Transverse colon (tissue), 4 donors: ENCODE data around the gene TSPAN32. TPM values are rescaled to one million over a fixed set of nuclear protein-coding genes. Genes with fewer than 3 reads are reported as not detected.
A peak's percentile ranks its signal among the peaks of the same experiment; 100 is the strongest.

Source experiments
- DNase-seq: peaks from one replicate; pipeline ENCODE4 v3.0.0-alpha.2; 2019
- H3K27ac ChIP-seq, 4 donors: fragments of 200-600 bp; sonication (generic); 2 replicates each; pipeline ENCODE4 v1.5.1; 2016 to 2018; ENCODE audit warnings: inconsistent platforms in 4 of 4
- H3K27me3 ChIP-seq: fragments of 200-600 bp; sonication (generic); 2 replicates; pipeline ENCODE4 v1.5.1; 2017; ENCODE audit warnings: inconsistent platforms
- H3K36me3 ChIP-seq, 4 donors: fragments of 200-600 bp; sonication (generic); 2 replicates each; pipeline ENCODE4 v1.5.1; 2017 to 2019; ENCODE audit warnings: inconsistent platforms in 4 of 4
- H3K4me1 ChIP-seq, 4 donors: fragments of 200-600 bp; sonication (generic); 2 replicates each; pipeline ENCODE4 v1.5.1; 2017 to 2020; ENCODE audit warnings: inconsistent platforms in 4 of 4
- H3K4me3 ChIP-seq, 4 donors: fragments of 200-600 bp; sonication (generic); 1 replicate in 1 of 4; 2 replicates in 3 of 4; pipeline versions ENCODE4 v1.5.1 to v1.6.1; 2017 to 2019; ENCODE audit warnings: inconsistent platforms in 4 of 4
- H3K9me3 ChIP-seq, 2 donors: fragments of 200-600 bp; sonication (generic); 2 replicates each; pipeline ENCODE4 v1.5.1; 2017 to 2019; ENCODE audit warnings: inconsistent platforms in 2 of 2
- CTCF ChIP-seq, 5 experiments: fragments of 200-600 bp in 3 of 5; fragments of 450-650 bp in 2 of 5; sonication (generic) in 3 of 5; IDR thresholded peaks; 1 replicate in 2 of 5; 2 replicates in 3 of 5; pipeline ENCODE4 v1.5.1; 2016 to 2017; ENCODE audit warnings: antibody characterized with exemption in 5 of 5, inconsistent platforms in 3 of 5, mild to moderate bottlenecking in 2 of 5, moderate library complexity in 1 of 5
- EP300 ChIP-seq: sonication (generic); formaldehyde crosslinking; IDR thresholded peaks from one replicate; pipeline ENCODE4 v1.6.1; 2017; ENCODE audit warnings: antibody characterized with exemption, low read depth
- POLR2A ChIP-seq: fragments of 450-650 bp; IDR thresholded peaks from one replicate; pipeline ENCODE4 v1.6.1; 2016; ENCODE audit warnings: antibody characterized with exemption, mild to moderate bottlenecking, moderate library complexity
- POLR2AphosphoS5 ChIP-seq, 3 donors: sonication (generic); formaldehyde crosslinking; IDR thresholded peaks; one replicate each; pipeline ENCODE4 v1.6.1; 2016; ENCODE audit warnings: antibody characterized with exemption in 3 of 3
- WGBS, 2 donors: methylation state at CpG; one replicate each; pipeline ENCODE4 v1.1.5; 2018; ENCODE audit warnings: low coverage in 1 of 2; 5-methylcytosine and 5-hydroxymethylcytosine counted together
- in situ Hi-C, 4 donors: fragments of 200-750 bp; cut with MboI; loops; one replicate each; pipeline versions ENCODE4 v1.15.0 to v1.15.1; 2017; ENCODE audit warnings: low sequenced_read_pairs in 3 of 4, low pct_ligation_motif_present in 1 of 4, low pct_unique_long_range_greater_than_20kb in 1 of 4
- intact Hi-C: fragments of 100-400 bp; cut with DNase I; formaldehyde crosslinking; loops from one replicate; pipeline ENCODE4 v1.15.1; 2023; ENCODE audit warnings: low total_unique reads
- total RNA-seq, 4 donors: library from RNA; depleted of rRNA; stranded (reverse); fragments of >200 nt; gene quantifications; one replicate each; pipeline ENCODE4 v1.1.0, GENCODE V29; 2016

TSPAN32 gene
- total RNA-seq, 4 donors from 2014 or later, result 0.16 to 0.96 TPM; not detected in 2

DNA sequence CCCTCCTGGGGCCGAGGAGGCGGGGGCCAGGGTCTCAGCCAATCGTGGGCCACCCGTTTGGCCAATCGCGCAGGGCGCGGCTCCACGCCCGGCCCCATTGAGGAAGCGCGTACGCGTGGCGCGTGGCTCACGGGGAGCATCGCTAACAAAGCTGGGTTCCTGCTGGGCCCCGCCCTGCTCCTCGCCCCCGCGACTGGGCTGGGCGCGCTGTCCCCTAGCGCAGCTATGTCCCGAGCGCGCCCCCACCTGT is 30.8 kb upstream of the TSPAN32 start:
- peak overlapping the region in 2 of 4 donors; percentile 44 to 51 for H3K4me3 ChIP-seq
- in situ Hi-C loops, result no loop called here
- WGBS, 2 donors, result 0% methylated on average over 2 of the region's 28 CpGs; no CpG with 5 or more reads in 1 of the 2 donors
- H3K27me3 ChIP-seq, result peaks cover 51% of the 10 kb centered on the region
- peak; percentile 41 for DNase-seq
- intact Hi-C loops, result no loop called here
- H3K27ac ChIP-seq, result no peak overlapping the region
- H3K9me3 ChIP-seq, result no peaks in the 10 kb centered on the region
- no peak for TF ChIP-seq EP300
- no peak for TF ChIP-seq CTCF (IDR thresholded peaks at IDR 0.05)
- no peak for TF ChIP-seq POLR2A
- no peak for TF ChIP-seq POLR2AphosphoS5 (IDR thresholded peaks at IDR 0.05)
- peaks cover 0 to 30% (median 26%) of the 10 kb centered on the region in 4 donors for H3K4me1 ChIP-seq
- no peaks in the 10 kb centered on the region for H3K36me3 ChIP-seq

DNA sequence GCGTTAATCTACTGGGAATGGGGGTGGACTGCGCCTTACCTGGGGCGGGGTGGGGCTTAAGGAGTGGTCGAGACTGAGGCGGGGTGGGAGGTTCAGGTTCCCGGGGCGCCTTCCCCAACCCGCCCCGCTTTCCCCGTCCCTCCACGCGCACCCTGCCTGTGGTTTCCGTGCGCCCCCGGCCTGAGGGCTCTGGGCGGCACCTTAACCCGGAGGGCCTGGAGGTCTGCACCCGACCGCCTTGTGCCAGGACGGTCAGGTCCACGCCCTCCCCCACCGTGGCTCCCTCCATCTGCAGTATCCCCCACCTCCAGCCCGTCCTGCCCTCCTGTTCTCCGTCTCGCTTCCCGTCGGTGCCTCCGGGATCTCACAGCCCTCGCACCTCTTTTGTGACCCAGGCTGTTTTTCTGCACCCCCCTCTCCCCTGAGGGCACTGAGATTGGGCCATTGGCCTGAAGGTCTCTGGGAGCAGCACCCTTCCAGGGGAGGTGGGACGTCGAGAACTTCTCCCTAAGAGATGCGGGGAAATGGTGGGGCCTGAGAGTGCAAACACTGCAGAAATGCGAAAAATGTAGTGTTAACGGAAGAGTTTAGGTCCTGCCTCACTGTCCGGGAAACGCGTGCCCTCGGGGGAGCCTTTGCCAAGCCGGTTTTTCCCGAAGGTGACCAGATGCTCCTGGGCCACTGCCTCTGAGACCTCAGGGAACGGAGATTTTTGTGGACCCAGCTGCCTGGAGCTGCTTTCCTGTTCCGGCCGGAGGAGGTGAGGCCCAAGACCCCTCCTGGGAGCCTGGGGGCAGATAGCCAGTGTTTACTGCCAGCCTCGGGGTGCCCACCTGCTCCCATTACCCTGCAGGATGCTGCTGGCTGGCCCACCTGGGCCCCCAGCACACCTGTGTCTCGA is 30.2 kb upstream of the TSPAN32 start:
- no peak overlapping the region for H3K27ac ChIP-seq
- TF ChIP-seq POLR2A (no peak), POLR2AphosphoS5 (IDR thresholded peaks at IDR 0.05) (no peak), EP300 (no peak), CTCF (IDR thresholded peaks at IDR 0.05) (no peak)
- 42 to 56% methylated on average over 15 to 43 of the region's 45 CpGs for WGBS, 2 donors
- H3K9me3 ChIP-seq, result no peaks in the 10 kb centered on the region
- no peak for DNase-seq
- H3K36me3 ChIP-seq, result no peaks in the 10 kb centered on the region
- H3K27me3 ChIP-seq, result peaks cover 51% of the 10 kb centered on the region
- peak overlapping the region in 1 of 4 donors; percentile 51 for H3K4me3 ChIP-seq
- intact Hi-C loops (no loop called here), in situ Hi-C loops (no loop called here)
- H3K4me1 ChIP-seq, result peaks cover 0 to 30% (median 26%) of the 10 kb centered on the region in 4 donors

DNA sequence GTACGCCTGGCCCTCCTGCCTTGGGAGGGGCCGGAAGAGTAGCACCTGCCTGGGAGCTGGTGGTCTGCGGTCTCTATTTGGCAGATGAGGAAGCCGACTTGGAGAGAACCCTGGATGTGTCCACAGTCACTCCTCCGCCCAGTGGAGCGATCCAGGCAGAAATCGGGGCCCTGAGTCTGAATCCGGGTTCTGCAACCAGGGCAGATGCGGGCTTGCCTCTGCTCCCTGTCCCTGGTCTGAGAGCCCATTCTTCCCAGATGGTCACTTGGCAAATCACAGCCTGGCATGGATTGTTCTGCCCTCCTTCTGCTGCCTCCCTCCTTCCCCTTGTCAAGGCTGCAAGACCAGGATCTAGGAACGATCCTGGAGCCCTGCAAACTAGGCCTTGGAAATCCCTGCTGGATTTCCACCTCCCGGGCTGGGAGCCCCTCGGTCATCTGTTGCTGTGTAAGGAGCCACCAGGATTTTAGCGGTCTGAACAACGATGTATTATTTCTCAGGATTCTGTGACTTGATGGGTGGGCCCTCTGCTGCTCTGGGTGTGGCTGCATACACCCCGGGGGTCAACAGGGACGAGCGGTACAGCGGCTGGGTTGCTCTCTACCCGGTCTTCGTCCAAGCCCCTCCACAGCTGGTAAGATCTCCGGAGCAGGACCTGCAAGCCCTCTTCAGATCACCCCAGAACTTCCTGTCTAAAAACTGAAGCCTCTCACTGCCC is 29.4 kb upstream of the TSPAN32 start:
- Histone ChIP-seq H3K27me3 (peaks cover 51% of the 10 kb centered on the region), H3K4me3 (no peak overlapping the region), H3K4me1 (peaks cover 0 to 30% (median 26%) of the 10 kb centered on the region in 4 donors), H3K27ac (no peak overlapping the region), H3K36me3 (no peaks in the 10 kb centered on the region), H3K9me3 (no peaks in the 10 kb centered on the region)
- DNase-seq, result no peak
- WGBS, 2 donors, result 84 to 92% methylated on average over 11 to 21 of the region's 21 CpGs
- no peak for TF ChIP-seq EP300
- no peak for TF ChIP-seq POLR2AphosphoS5 (IDR thresholded peaks at IDR 0.05)
- no peak for TF ChIP-seq POLR2A
- no peak for TF ChIP-seq CTCF (IDR thresholded peaks at IDR 0.05)
- intact Hi-C loops (no loop called here), in situ Hi-C loops (no loop called here)

GRCh38 chr11:2272946-2273280 is 28.9 kb upstream of the TSPAN32 start:
- DNase-seq, result no peak
- Histone ChIP-seq H3K9me3 (no peaks in the 10 kb centered on the region), H3K27ac (no peak overlapping the region), H3K4me1 (peaks cover 0 to 30% (median 26%) of the 10 kb centered on the region in 4 donors), H3K4me3 (no peak overlapping the region), H3K27me3 (peaks cover 46% of the 10 kb centered on the region), H3K36me3 (no peaks in the 10 kb centered on the region)
- intact Hi-C loops, result no loop called here
- in situ Hi-C loops, result no loop called here
- TF ChIP-seq EP300, result no peak
- WGBS, 2 donors, result 87 to 100% methylated on average over 1 to 7 of the region's 7 CpGs
